GM23248 (cell line): ENCODE results near the gene SIDT2. TPM values are rescaled to one million over a fixed set of nuclear protein-coding genes. Genes with fewer than 3 reads are reported as not detected.
A peak's percentile ranks its signal among the peaks of the same experiment; 100 is the strongest.

Experiments used
- DNase-seq: peaks from one replicate; pipeline ENCODE4 v3.0.0-alpha.2; 2015
- H2AFZ ChIP-seq: fragments of 200-600 bp; sonication (generic); 2 replicates; pipeline ENCODE4 v1.6.1; 2016; ENCODE audit warnings: antibody characterized with exemption
- H3F3A ChIP-seq: fragments of 200-600 bp; sonication (generic); 2 replicates; pipeline ENCODE4 v1.6.1; 2016; ENCODE audit warnings: mild to moderate bottlenecking, antibody characterized with exemption, mixed run types; ENCODE audit not compliant: insufficient read depth
- H3K27ac ChIP-seq: fragments of 200-600 bp; sonication (generic); 2 replicates; pipeline ENCODE4 v1.5.1; 2016; ENCODE audit warnings: mild to moderate bottlenecking
- H3K27me3 ChIP-seq: fragments of 200-600 bp; sonication (generic); replicated peaks from 2 replicates; pipeline ENCODE4 v1.6.1; 2016; ENCODE audit warnings: mild to moderate bottlenecking; ENCODE audit not compliant: insufficient read depth
- H3K36me3 ChIP-seq: fragments of 200-600 bp; sonication (generic); 2 replicates; pipeline ENCODE4 v1.6.1; 2016; ENCODE audit warnings: low read depth, mild to moderate bottlenecking
- H3K4me1 ChIP-seq: fragments of 200-600 bp; sonication (generic); 2 replicates; pipeline ENCODE4 v1.6.1; 2016; ENCODE audit warnings: mild to moderate bottlenecking; ENCODE audit not compliant: insufficient read depth
- H3K4me2 ChIP-seq: fragments of 200-600 bp; sonication (generic); one replicate; pipeline ENCODE4 v1.6.1; 2016; ENCODE audit warnings: mild to moderate bottlenecking; ENCODE audit not compliant: unreplicated experiment
- H3K4me3 ChIP-seq: fragments of 200-600 bp; sonication (generic); 2 replicates; pipeline ENCODE4 v1.5.1; 2016; ENCODE audit warnings: mild to moderate bottlenecking
- H3K79me2 ChIP-seq: fragments of 200-600 bp; sonication (generic); 2 replicates; pipeline ENCODE4 v1.6.1; 2016; ENCODE audit warnings: mild to moderate bottlenecking; ENCODE audit not compliant: insufficient read depth
- H3K9ac ChIP-seq: fragments of 200-600 bp; sonication (generic); 2 replicates; pipeline ENCODE4 v1.6.1; 2016; ENCODE audit warnings: mild to moderate bottlenecking
- H3K9me2 ChIP-seq: fragments of 200-600 bp; sonication (generic); 2 replicates; pipeline ENCODE4 v1.6.1; 2016; ENCODE audit warnings: mixed run types, mild to moderate bottlenecking, moderate library complexity; ENCODE audit not compliant: insufficient read depth
- H3K9me3 ChIP-seq: fragments of 200-600 bp; sonication (generic); one replicate; pipeline ENCODE4 v1.6.1; 2017; ENCODE audit warnings: low read depth
- H4K20me1 ChIP-seq: fragments of 200-600 bp; sonication (generic); 2 replicates; pipeline ENCODE4 v1.6.0; 2016; ENCODE audit not compliant: insufficient read depth
- EZH2 ChIP-seq: fragments of 200-600 bp; sonication (generic); IDR thresholded peaks from 2 replicates; pipeline ENCODE4 v1.6.1; 2018; ENCODE audit warnings: antibody characterized with exemption, mild to moderate bottlenecking; ENCODE audit not compliant: insufficient read depth, poor library complexity, severe bottlenecking
- EZH2phosphoT487 ChIP-seq: fragments of 200-600 bp; sonication (generic); IDR thresholded peaks from 2 replicates; pipeline ENCODE4 v1.6.1; 2018; ENCODE audit warnings: antibody characterized with exemption, moderate library complexity, mild to moderate bottlenecking, low read depth; ENCODE audit not compliant: insufficient read depth
- WGBS, 2 experiments: methylation state at CpG; one replicate each; pipeline ENCODE4 v1.1.6; 2015 to 2017; ENCODE audit warnings: low lambda C conversion rate in 2 of 2, low coverage in 1 of 2; ENCODE audit errors: missing lambda C conversion rate in 2 of 2; 5-methylcytosine and 5-hydroxymethylcytosine counted together
- in situ Hi-C: fragments of 300-500 bp; cut with MboI; formaldehyde crosslinking; loops from 2 replicates; pipeline ENCODE4 v1.15.0; 2020
- polyA plus RNA-seq: library from polyadenylated mRNA; unstranded; fragments of >200 nt; fragmentation: Nextera tagmentation; extraction: Ambion mirVana; gene quantifications from 2 replicates; pipeline ENCODE4 v1.2.1, GENCODE V29; 2016
- total RNA-seq: library from RNA; depleted of rRNA; stranded (reverse); fragments of >200 nt; shearing (Covaris generic); gene quantifications from 2 replicates; pipeline ENCODE4 v1.2.3, GENCODE V29; 2014

Gene SIDT2
- total and polyA plus RNA-seq, 2 experiments from 2014 or later: 13.1 to 15.7 TPM

- 0 out of 2 replicates have a peak, but pooled peaks cover 17% of the 10 kb centered on the region for H3K4me1 ChIP-seq
- H3K79me2 ChIP-seq: peaks cover 40% of the 10 kb centered on the region
- no peaks in the 10 kb centered on the region for H3K27me3 ChIP-seq
- H3K27ac ChIP-seq: peak overlapping the region; percentile 90
- peak; percentile 78 for DNase-seq
- H3K9me2 ChIP-seq: no peaks in the 10 kb centered on the region
- WGBS, 2 experiments: 3 to 9% methylated on average over 5 of the region's 5 CpGs
- in situ Hi-C loops: no loop called here
- H3K9ac ChIP-seq: peak overlapping the region; percentile 94
- H3K36me3 ChIP-seq: peaks cover 11% of the 10 kb centered on the region; the same call in 1 of the 2 replicates
- H3K9me3 ChIP-seq: no peaks in the 10 kb centered on the region
- peaks cover 26% of the 10 kb centered on the region for H3F3A ChIP-seq
- TF ChIP-seq EZH2: no peak
- no peak for TF ChIP-seq EZH2phosphoT487
- H2AFZ ChIP-seq: peak overlapping the region; percentile 96
- peak overlapping the region; percentile 95 for H3K4me2 ChIP-seq
- H3K4me3 ChIP-seq: peak overlapping the region; percentile 95
- H4K20me1 ChIP-seq: peaks cover 4% of the 10 kb centered on the region; the same call in 1 of the 2 replicates
These were observed 35.2 kb upstream of the SIDT2 start for GRCh38 chr11:117143390-117143789.

GRCh38 chr11:117143871-117144476, 34.6 kb upstream of the SIDT2 start, which contains the start of gene PAFAH1B2:
TSS of gene PAFAH1B2 (plus strand) at chr11:117144287. CDS start at chr11:117152448, 8,161 bp downstream.
- Histone ChIP-seq H3F3A (peaks cover 26% of the 10 kb centered on the region), H3K4me3 (peak within 1 kb of the TSS; percentile 95), H3K9me2 (no peaks in the 10 kb centered on the region), H2AFZ (peak within 1 kb of the TSS; percentile 96), H3K4me2 (peak within 1 kb of the TSS; percentile 95), H3K36me3 (peaks cover 11% of the 10 kb centered on the region; the same call in 1 of the 2 replicates), H4K20me1 (peaks cover 8% of the 10 kb centered on the region; the same call in 1 of the 2 replicates), H3K9me3 (no peaks in the 10 kb centered on the region), H3K27ac (peak within 1 kb of the TSS; percentile 90), H3K79me2 (peaks cover 46% of the 10 kb centered on the region), H3K9ac (peak within 1 kb of the TSS; percentile 94), H3K4me1 (0 out of 2 replicates have a peak, but pooled peaks cover 17% of the 10 kb centered on the region), H3K27me3 (no peaks in the 10 kb centered on the region)
- no peak for TF ChIP-seq EZH2
- no peak for TF ChIP-seq EZH2phosphoT487
- WGBS, 2 experiments: 1% methylated on average over 34 to 48 of the region's 48 CpGs
- peak; percentile 98 for DNase-seq
- in situ Hi-C loops: no loop called here

DNA sequence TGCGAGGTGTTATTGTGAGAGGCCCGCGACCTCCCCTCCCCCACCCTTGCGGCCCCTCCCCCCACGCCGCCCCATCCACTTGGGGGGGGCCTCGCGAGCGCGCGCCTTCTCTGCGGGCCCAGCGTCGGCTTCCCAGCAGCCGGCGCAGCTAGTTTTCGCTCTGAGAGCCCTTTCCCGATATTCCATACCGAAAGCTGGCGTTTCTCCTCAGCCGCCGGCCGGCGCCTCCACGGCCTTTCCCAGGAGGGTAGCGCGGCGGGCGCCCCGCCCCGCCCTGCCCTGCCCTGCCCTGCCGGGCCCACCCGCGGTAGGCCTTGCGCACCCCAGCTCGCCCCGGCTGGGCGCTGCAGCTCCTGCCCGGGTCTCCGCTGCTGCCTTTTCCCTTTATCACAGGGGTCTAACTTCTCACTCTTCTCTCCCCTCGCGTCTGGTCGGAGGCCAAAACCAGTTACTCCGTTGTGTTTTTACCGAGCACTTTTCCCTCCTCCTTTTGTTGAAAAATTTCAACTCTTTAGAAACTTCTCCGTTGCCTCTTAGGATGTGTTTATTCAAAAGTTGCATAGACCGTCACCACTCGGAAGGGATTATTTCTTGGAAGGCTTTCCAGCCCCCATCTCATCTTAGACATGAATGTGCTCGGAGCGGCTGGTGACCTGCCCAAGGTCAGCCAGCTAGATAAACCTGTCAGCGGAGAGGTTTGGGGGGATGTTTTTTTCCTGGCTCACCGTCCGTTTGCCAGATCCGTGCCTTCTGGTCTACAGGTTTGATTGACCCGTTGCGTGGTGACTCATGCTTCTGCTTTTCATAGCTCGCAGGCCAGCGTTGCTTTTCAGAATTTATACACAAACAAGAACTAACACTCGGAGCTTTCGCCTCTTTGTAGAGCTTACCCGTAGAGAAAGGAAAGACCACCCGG, 33.8 kb upstream of the SIDT2 start:
- 1% methylated on average over 41 to 57 of the region's 62 CpGs for WGBS, 2 experiments
- Histone ChIP-seq H4K20me1 (peaks cover 8% of the 10 kb centered on the region; the same call in 1 of the 2 replicates), H3K9me2 (no peaks in the 10 kb centered on the region), H3K36me3 (peaks cover 11% of the 10 kb centered on the region; the same call in 1 of the 2 replicates), H3K27me3 (no peaks in the 10 kb centered on the region), H3K4me3 (peak overlapping the region; percentile 95), H3K4me2 (peak overlapping the region; percentile 95), H3F3A (peaks cover 26% of the 10 kb centered on the region), H3K4me1 (0 out of 2 replicates have a peak, but pooled peaks cover 17% of the 10 kb centered on the region), H3K9ac (peak overlapping the region; percentile 94), H2AFZ (peak overlapping the region; percentile 96), H3K27ac (peak overlapping the region; percentile 90), H3K79me2 (peaks cover 54% of the 10 kb centered on the region), H3K9me3 (no peaks in the 10 kb centered on the region)
- in situ Hi-C loops: no loop called here
- DNase-seq: peak; percentile 87
- TF ChIP-seq EZH2 (no peak), EZH2phosphoT487 (no peak)

DNA sequence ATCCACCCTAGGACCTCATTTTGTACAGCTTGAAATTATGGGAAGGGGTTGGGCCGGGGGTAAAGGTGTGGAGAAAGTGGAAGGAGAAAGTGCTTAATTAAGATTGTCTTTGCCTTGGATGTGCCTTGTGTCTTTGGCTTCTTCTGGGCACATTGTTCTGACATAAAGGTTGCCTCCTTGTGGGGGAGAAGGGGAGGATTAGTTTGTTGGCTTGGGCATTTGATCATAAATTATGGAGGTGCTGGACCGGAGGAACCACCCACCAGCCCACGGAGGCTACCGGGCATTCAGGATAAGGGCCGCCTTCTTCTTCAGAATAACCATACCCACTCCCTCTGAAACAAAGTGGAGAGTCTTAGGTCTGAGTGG, 33.2 kb upstream of the SIDT2 start:
- DNase-seq: peak; percentile 79
- WGBS, 2 experiments: 1 to 3% methylated on average over 5 of the region's 5 CpGs
- Histone ChIP-seq H3K79me2 (peaks cover 60% of the 10 kb centered on the region), H4K20me1 (peaks cover 9% of the 10 kb centered on the region; the same call in 1 of the 2 replicates), H3K36me3 (peaks cover 11% of the 10 kb centered on the region; the same call in 1 of the 2 replicates), H3F3A (peaks cover 26% of the 10 kb centered on the region), H3K9me2 (no peaks in the 10 kb centered on the region), H3K4me2 (peak overlapping the region; percentile 95), H3K27ac (peak overlapping the region; percentile 90), H3K9ac (peak overlapping the region; percentile 94), H3K27me3 (no peaks in the 10 kb centered on the region), H3K9me3 (no peaks in the 10 kb centered on the region), H2AFZ (no peak overlapping the region), H3K4me1 (0 out of 2 replicates have a peak, but pooled peaks cover 17% of the 10 kb centered on the region), H3K4me3 (peak overlapping the region; percentile 95)
- in situ Hi-C loops: no loop called here
- TF ChIP-seq EZH2 (no peak), EZH2phosphoT487 (no peak)
